DND-41 (cell line): ENCODE data around the gene RNFT2.

Experiments used
- ATAC-seq: fragments of 200-7000 bp; cut with Tn5 transposase; 3 replicates; pipeline ENCODE4 v1.9.1; 2021; ENCODE audit warnings: low read depth; ENCODE audit not compliant: insufficient read depth
- DNase-seq: peaks from one replicate; pipeline ENCODE4 v3.0.0-alpha.2; 2020
- H2AFZ ChIP-seq: 2 replicates; pipeline ENCODE4 v1.6.0; 2012; ENCODE audit warnings: low read depth, low read length
- H3K27ac ChIP-seq: 2 replicates; pipeline ENCODE4 v1.5.1; 2012; ENCODE audit warnings: low read length, inconsistent platforms
- H3K27me3 ChIP-seq: fragments of 200-600 bp; sonication (generic); 2 replicates; pipeline ENCODE4 v1.6.0; 2012; ENCODE audit warnings: low read length, mild to moderate bottlenecking, inconsistent platforms; ENCODE audit not compliant: insufficient read depth, poor library complexity
- H3K36me3 ChIP-seq: 2 replicates; pipeline ENCODE4 v1.5.1; 2012; ENCODE audit warnings: low read length, inconsistent platforms; ENCODE audit not compliant: insufficient read depth
- H3K4me1 ChIP-seq: 2 replicates; pipeline ENCODE4 v1.5.1; 2012; ENCODE audit warnings: mild to moderate bottlenecking, low read length; ENCODE audit not compliant: insufficient read depth
- H3K4me2 ChIP-seq: 2 replicates; pipeline ENCODE4 v1.6.0; 2012; ENCODE audit warnings: mild to moderate bottlenecking, moderate library complexity, low read length, inconsistent platforms; ENCODE audit not compliant: insufficient read depth
- H3K4me3 ChIP-seq, 2 experiments: fragments of 200-600 bp in 1 of 2; shearing (Covaris generic) in 1 of 2; 2 replicates each; pipeline ENCODE4 v1.5.1; 2012 to 2016; ENCODE audit warnings: inconsistent platforms in 2 of 2, low read length in 2 of 2, mild to moderate bottlenecking in 2 of 2, low read depth in 1 of 2, moderate library complexity in 1 of 2
- H3K79me2 ChIP-seq: 2 replicates; pipeline ENCODE4 v1.6.0; 2012; ENCODE audit warnings: low read length, inconsistent platforms; ENCODE audit not compliant: insufficient read depth
- H3K9ac ChIP-seq: 2 replicates; pipeline ENCODE4 v1.6.0; 2012; ENCODE audit warnings: low read depth, mild to moderate bottlenecking, inconsistent platforms, low read length, moderate library complexity
- H3K9me3 ChIP-seq: 2 replicates; pipeline ENCODE4 v1.5.1; 2012; ENCODE audit warnings: low read length, moderate library complexity, mild to moderate bottlenecking, inconsistent platforms; ENCODE audit not compliant: insufficient read depth, severe bottlenecking
- H4K20me1 ChIP-seq: 2 replicates; pipeline ENCODE4 v1.6.0; 2012; ENCODE audit warnings: low read length; ENCODE audit not compliant: insufficient read depth
- EZH2 ChIP-seq: IDR thresholded peaks from 3 replicates; pipeline ENCODE4 v1.6.1; 2012; ENCODE audit warnings: borderline replicate concordance, low read depth, mild to moderate bottlenecking, moderate library complexity, low read length, inconsistent platforms; ENCODE audit not compliant: severe bottlenecking
- TF ChIP-seq, protein P1 (sequence below): IDR thresholded peaks from 2 replicates; pipeline ENCODE4 v1.5.1; 2012; ENCODE audit warnings: borderline replicate concordance, low read length, moderate library complexity, mild to moderate bottlenecking; ENCODE audit not compliant: poor library complexity, severe bottlenecking; ENCODE audit errors: extremely low read depth

Gene RNFT2, protein sequence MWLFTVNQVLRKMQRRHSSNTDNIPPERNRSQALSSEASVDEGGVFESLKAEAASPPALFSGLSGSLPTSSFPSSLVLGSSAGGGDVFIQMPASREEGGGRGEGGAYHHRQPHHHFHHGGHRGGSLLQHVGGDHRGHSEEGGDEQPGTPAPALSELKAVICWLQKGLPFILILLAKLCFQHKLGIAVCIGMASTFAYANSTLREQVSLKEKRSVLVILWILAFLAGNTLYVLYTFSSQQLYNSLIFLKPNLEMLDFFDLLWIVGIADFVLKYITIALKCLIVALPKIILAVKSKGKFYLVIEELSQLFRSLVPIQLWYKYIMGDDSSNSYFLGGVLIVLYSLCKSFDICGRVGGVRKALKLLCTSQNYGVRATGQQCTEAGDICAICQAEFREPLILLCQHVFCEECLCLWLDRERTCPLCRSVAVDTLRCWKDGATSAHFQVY

DNA sequence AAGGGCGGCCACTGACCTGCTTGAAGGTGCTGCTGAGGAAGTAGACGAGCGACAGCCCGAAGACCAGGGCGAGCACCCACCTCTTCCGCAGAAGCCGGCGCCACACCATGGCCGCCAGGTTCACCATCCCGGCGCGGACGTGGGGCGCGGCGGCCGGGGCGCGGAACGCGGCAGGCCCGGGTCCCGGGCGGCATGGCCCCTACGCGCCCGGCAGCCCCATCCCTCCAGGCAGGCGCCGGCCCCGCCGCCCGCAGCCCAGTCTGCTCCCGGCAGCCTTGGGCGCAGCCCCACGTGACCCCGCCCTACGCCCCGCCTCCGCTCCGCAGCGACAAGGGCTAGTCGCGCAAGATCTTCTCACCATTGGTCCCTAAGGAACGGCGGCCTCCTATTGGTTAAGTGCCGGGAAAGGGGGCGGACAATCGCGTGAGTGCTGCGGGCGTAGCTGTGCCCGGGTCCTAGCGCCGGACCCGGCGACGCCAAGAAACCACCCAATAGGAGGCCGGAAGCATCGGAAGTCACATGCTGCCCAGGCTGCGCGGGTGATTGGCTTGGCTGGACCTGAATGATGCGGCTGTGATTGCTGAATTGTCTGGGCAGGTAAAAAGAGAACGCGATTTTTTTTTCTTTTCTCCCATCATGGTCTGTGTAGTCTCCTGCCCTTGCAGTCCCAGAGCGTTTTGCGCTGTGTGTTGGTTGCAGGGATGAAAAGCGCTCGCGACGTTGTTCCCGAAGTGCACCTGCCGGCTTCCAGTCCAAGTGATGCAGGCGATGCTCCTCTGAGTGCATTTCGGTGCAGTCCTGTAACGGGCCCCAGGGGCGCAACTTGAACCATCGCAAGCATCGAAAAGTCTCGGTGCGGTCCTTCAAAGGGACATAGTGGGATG is at the start of gene RNFT2, which contains the start of gene SPRING1:
TSS of gene RNFT2 (plus strand) at position 542 of the 884 bp plus-strand sequence. CDS start 2,183 bp downstream, outside the sequence.
TSS of gene SPRING1 (minus strand) at position 296 of the 884 bp plus-strand sequence. CDS start at position 127, 169 bp downstream.
- H3K27me3 ChIP-seq: no peaks in the 10 kb centered on the region
- peaks cover 30% of the 10 kb centered on the region for H3K4me1 ChIP-seq
- peak; percentile 100 for DNase-seq
- peak within 1 kb of the TSS; percentile 93 for H3K4me2 ChIP-seq
- peak within 1 kb of the TSS; percentile 90 for H2AFZ ChIP-seq
- H3K36me3 ChIP-seq: peaks cover 29% of the 10 kb centered on the region
- peak within 1 kb of the TSS; percentile 60 to 88 for H3K4me3 ChIP-seq
- TF ChIP-seq EZH2: no peak
- TF ChIP-seq, protein P1, sequence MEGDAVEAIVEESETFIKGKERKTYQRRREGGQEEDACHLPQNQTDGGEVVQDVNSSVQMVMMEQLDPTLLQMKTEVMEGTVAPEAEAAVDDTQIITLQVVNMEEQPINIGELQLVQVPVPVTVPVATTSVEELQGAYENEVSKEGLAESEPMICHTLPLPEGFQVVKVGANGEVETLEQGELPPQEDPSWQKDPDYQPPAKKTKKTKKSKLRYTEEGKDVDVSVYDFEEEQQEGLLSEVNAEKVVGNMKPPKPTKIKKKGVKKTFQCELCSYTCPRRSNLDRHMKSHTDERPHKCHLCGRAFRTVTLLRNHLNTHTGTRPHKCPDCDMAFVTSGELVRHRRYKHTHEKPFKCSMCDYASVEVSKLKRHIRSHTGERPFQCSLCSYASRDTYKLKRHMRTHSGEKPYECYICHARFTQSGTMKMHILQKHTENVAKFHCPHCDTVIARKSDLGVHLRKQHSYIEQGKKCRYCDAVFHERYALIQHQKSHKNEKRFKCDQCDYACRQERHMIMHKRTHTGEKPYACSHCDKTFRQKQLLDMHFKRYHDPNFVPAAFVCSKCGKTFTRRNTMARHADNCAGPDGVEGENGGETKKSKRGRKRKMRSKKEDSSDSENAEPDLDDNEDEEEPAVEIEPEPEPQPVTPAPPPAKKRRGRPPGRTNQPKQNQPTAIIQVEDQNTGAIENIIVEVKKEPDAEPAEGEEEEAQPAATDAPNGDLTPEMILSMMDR: peak; percentile 30
- peaks cover 4% of the 10 kb centered on the region; the same call in 1 of the 2 replicates for H4K20me1 ChIP-seq
- peaks cover 34% of the 10 kb centered on the region for H3K79me2 ChIP-seq
- ATAC-seq: peak; percentile 97
- peak within 1 kb of the TSS; percentile 69 for H3K9ac ChIP-seq
- no peaks in the 10 kb centered on the region for H3K9me3 ChIP-seq
- H3K27ac ChIP-seq: peak within 1 kb of the TSS; percentile 63

DNA sequence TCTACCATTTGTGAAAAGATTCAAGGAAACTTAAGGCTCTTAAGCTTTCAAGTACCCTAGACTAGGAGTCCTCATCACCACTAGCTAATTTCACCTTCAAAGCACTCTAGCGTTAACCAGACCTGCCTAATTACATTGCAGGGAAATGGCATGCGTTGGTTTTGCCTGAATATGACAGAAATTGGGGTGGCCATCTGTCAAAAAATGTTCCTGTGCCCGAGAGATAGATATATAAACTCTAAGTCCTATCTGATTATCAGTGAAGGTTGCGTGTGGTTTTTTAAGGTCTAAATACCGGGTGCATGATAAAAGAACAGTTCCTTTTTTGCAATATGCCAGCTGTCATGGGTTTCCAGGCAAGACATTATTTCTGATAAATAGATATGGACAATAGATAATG is 48.6 kb upstream of the RNFT2 start:
- H2AFZ ChIP-seq: no peak overlapping the region
- H3K9me3 ChIP-seq: no peaks in the 10 kb centered on the region
- no peak overlapping the region for H3K4me3 ChIP-seq
- ATAC-seq: no peak
- H3K9ac ChIP-seq: no peak overlapping the region
- H3K4me1 ChIP-seq: 0 out of 2 replicates have a peak, but pooled peaks cover 3% of the 10 kb centered on the region
- no peak overlapping the region for H3K4me2 ChIP-seq
- H3K36me3 ChIP-seq: no peaks in the 10 kb centered on the region
- no peak overlapping the region for H3K27ac ChIP-seq
- H3K27me3 ChIP-seq: no peaks in the 10 kb centered on the region
- no peaks in the 10 kb centered on the region for H4K20me1 ChIP-seq
- H3K79me2 ChIP-seq: no peaks in the 10 kb centered on the region
- DNase-seq: no peak
- TF ChIP-seq, protein P1: no peak
- TF ChIP-seq EZH2: no peak

DNA sequence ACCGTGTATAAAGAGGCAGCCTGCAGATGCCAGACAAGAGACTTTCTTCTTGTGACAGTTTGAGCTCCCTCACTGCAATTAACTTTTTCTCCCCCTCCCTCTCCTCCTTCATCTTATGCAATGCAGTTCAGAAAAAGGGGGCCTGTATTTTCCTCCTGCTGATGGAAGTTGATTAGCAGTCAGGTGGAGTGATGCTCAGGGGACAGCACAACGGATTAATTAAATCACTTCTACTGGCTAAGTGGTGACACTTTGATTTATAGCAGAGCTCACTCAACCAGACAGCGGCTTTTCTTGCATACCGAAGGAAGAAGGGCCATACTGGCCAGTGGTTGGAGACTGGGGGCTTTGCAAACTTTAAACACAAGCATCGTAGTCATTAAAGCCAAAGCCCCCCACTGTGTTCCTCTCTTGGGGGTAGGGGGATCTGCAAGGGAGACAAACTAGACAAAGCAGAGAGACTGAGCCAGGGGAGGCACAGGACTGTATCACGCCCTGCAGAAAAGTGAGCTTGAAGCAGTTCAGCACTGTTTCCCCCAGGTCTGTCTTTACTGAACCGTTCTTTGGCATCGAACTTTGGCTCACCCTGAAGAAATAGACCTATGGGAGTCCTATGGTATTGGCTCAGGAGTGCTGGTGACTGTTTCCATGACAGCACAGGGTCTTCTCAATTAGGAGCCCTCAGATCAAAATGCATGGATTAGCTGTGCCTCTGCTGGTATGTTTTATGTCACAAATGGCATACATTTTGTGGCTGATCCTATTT is 48.0 kb upstream of the RNFT2 start:
- Histone ChIP-seq H3K4me3 (no peak overlapping the region), H4K20me1 (no peaks in the 10 kb centered on the region), H2AFZ (no peak overlapping the region), H3K9me3 (no peaks in the 10 kb centered on the region), H3K4me1 (0 out of 2 replicates have a peak, but pooled peaks cover 3% of the 10 kb centered on the region), H3K9ac (no peak overlapping the region), H3K4me2 (no peak overlapping the region), H3K27ac (no peak overlapping the region), H3K79me2 (no peaks in the 10 kb centered on the region), H3K36me3 (no peaks in the 10 kb centered on the region), H3K27me3 (no peaks in the 10 kb centered on the region)
- ATAC-seq (no peak), DNase-seq (no peak)
- TF ChIP-seq EZH2: no peak
- TF ChIP-seq, protein P1: no peak
